ENCODE measurements around the gene PPP2R3B.

PPP2R3B gene

GRCh38 chrX:400258-400657 lies 13.6 kb upstream of the PPP2R3B start:
- no peak for DNase-seq (ENCODE audit: low read depth)
- no peak overlapping the region for H3K4me3 ChIP-seq (ENCODE audit: low read length)
- TF ChIP-seq CTCF (conservative IDR thresholded peaks at IDR 0.05; ENCODE audit: low read length): no peak

- peak; percentile 73 for DNase-seq (ENCODE audit: low read depth)
- H3K4me3 ChIP-seq (ENCODE audit: low read length): no peak overlapping the region
- no peak for TF ChIP-seq CTCF (conservative IDR thresholded peaks at IDR 0.05; ENCODE audit: low read length)
Observed at GRCh38 chrX:397575-397974, 10.9 kb upstream of the PPP2R3B start.

- H3K4me3 ChIP-seq (ENCODE audit: low read length): no peak overlapping the region
- DNase-seq (ENCODE audit: low read depth): no peak
- TF ChIP-seq CTCF (conservative IDR thresholded peaks at IDR 0.05; ENCODE audit: low read length): no peak
Observed at GRCh38 chrX:394830-395229, 8.1 kb upstream of the PPP2R3B start.

- TF ChIP-seq CTCF (conservative IDR thresholded peaks at IDR 0.05; ENCODE audit: low read length): no peak
- DNase-seq (ENCODE audit: low read depth): no peak
- H3K4me3 ChIP-seq (ENCODE audit: low read length): no peak overlapping the region
Observed at GRCh38 chrX:392575-392846, 5.8 kb upstream of the PPP2R3B start.

GRCh38 chrX:391717-392574 lies 5.2 kb upstream of the PPP2R3B start:
- no peak overlapping the region for H3K4me3 ChIP-seq (ENCODE audit: low read length)
- no peak for DNase-seq (ENCODE audit: low read depth)
- TF ChIP-seq CTCF (conservative IDR thresholded peaks at IDR 0.05; ENCODE audit: low read length): no peak

GRCh38 chrX:390459-390858 lies 3.8 kb upstream of the PPP2R3B start:
- no peak overlapping the region for H3K4me3 ChIP-seq (ENCODE audit: low read length)
- TF ChIP-seq CTCF (conservative IDR thresholded peaks at IDR 0.05; ENCODE audit: low read length): no peak
- no peak for DNase-seq (ENCODE audit: low read depth)

- no peak for TF ChIP-seq CTCF (conservative IDR thresholded peaks at IDR 0.05; ENCODE audit: low read length)
- no peak for DNase-seq (ENCODE audit: low read depth)
- no peak overlapping the region for H3K4me3 ChIP-seq (ENCODE audit: low read length)
Observed at GRCh38 chrX:389021-389441, 2.3 kb upstream of the PPP2R3B start.
